ENCODE results near the gene SLC32A1. TPM values are rescaled to one million over a fixed set of nuclear protein-coding genes. Genes with fewer than 3 reads are reported as not detected.
A peak's percentile ranks its signal among the peaks of the same experiment; 100 is the strongest.

SLC32A1 gene
- total and polyA plus RNA-seq, 2 of the 13 experiments (the other 11 are each of a cell fraction or from before 2014, with no cell fraction given), result not detected

DNA sequence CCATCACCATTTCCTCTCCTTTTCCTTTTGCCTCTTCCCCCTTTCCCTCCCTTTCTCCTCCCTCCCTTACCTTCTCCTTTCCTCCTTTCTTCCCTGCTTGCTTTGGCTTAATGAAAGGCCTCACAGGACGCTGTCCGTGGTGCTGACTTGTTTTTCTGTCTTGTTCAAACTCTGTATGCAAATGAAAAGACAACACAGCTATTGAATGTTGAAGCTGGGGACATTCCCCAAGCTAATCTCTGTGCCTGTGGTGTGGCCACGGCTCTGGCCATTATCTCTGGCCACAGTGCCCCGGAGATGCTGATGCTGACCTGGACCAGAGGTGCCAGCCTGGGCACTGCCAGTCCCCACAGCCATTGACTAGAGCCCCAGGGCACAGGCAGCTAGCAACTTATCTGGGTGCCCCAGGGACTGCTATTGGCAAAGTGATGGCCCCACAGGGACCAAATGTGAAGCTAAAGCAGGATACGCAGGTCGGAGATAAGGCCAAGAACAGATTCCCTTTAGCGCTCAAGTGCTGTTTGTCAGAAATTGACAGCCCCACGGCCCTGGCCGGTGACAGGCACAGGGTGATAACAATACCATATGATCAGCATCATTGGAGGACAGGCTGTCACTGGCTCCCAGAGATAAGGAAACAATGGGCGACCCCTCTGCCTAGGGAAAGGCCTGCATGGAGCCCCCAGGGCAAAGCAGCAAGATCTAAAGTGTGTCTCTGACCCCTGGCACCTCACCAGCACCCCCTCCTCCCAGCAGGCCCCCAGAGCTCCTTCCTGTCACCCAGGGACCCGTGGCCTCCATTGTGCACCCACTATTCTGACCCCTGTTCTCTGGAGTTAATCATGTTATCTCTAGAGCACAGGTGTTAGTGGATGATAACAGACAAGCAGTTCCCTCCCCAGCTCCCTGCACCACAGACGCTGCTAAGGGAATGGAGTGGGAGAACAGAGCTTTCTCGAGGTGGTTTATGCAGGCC is 31.6 kb upstream of the SLC32A1 start (continued):
- TF ChIP-seq ZFYVE20 (CRISPR knock-in tag; IDR thresholded peaks at IDR 0.05; ENCODE audit: borderline replicate concordance, low read depth) (no peak), MBNL3 (CRISPR knock-in tag; conservative IDR thresholded peaks at IDR 0.05) (no peak), ZNF768 (CRISPR knock-in tag; IDR thresholded peaks at IDR 0.05) (peak; percentile 44; the same call in 1 of the 2 replicates), ZNF329 (CRISPR knock-in tag; IDR thresholded peaks at IDR 0.05; ENCODE audit: low read depth) (no peak), KDM3A (CRISPR knock-in tag; IDR thresholded peaks at IDR 0.05; ENCODE audit: low read depth) (no peak), ZNF720 (CRISPR knock-in tag; IDR thresholded peaks at IDR 0.05) (peak; percentile 86; the same call in 1 of the 2 replicates), ZNF234 (CRISPR knock-in tag; conservative IDR thresholded peaks at IDR 0.05) (no peak; the same call in 1 of the 2 replicates), ZNF589 (CRISPR knock-in tag; conservative IDR thresholded peaks at IDR 0.05) (peak; percentile 62; the same call in 1 of the 2 replicates), ZBTB7A (CRISPR knock-in tag; IDR thresholded peaks at IDR 0.05) (peak; percentile 43; the same call in 1 of the 2 replicates), MZF1 (CRISPR knock-in tag; IDR thresholded peaks at IDR 0.05; ENCODE audit: borderline replicate concordance) (no peak), ELF3 (CRISPR knock-in tag; IDR thresholded peaks at IDR 0.05) (peak; percentile 89), SMAD9 (CRISPR knock-in tag; IDR thresholded peaks at IDR 0.05) (0 out of 2 replicates have a peak, but pooled peaks have one; percentile 20), FOXO1 (CRISPR knock-in tag; IDR thresholded peaks at IDR 0.05) (peak; percentile 65), NBN (conservative IDR thresholded peaks at IDR 0.05) (no peak), GATA4 (IDR thresholded peaks at IDR 0.05; ENCODE audit: borderline replicate concordance, low read depth) (no peak)
- TF ChIP-seq, protein P1, sequence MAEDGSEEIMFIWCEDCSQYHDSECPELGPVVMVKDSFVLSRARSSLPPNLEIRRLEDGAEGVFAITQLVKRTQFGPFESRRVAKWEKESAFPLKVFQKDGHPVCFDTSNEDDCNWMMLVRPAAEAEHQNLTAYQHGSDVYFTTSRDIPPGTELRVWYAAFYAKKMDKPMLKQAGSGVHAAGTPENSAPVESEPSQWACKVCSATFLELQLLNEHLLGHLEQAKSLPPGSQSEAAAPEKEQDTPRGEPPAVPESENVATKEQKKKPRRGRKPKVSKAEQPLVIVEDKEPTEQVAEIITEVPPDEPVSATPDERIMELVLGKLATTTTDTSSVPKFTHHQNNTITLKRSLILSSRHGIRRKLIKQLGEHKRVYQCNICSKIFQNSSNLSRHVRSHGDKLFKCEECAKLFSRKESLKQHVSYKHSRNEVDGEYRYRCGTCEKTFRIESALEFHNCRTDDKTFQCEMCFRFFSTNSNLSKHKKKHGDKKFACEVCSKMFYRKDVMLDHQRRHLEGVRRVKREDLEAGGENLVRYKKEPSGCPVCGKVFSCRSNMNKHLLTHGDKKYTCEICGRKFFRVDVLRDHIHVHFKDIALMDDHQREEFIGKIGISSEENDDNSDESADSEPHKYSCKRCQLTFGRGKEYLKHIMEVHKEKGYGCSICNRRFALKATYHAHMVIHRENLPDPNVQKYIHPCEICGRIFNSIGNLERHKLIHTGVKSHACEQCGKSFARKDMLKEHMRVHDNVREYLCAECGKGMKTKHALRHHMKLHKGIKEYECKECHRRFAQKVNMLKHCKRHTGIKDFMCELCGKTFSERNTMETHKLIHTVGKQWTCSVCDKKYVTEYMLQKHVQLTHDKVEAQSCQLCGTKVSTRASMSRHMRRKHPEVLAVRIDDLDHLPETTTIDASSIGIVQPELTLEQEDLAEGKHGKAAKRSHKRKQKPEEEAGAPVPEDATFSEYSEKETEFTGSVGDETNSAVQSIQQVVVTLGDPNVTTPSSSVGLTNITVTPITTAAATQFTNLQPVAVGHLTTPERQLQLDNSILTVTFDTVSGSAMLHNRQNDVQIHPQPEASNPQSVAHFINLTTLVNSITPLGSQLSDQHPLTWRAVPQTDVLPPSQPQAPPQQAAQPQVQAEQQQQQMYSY (CRISPR knock-in tag; IDR thresholded peaks at IDR 0.05), result no peak
- TF ChIP-seq, protein P2, sequence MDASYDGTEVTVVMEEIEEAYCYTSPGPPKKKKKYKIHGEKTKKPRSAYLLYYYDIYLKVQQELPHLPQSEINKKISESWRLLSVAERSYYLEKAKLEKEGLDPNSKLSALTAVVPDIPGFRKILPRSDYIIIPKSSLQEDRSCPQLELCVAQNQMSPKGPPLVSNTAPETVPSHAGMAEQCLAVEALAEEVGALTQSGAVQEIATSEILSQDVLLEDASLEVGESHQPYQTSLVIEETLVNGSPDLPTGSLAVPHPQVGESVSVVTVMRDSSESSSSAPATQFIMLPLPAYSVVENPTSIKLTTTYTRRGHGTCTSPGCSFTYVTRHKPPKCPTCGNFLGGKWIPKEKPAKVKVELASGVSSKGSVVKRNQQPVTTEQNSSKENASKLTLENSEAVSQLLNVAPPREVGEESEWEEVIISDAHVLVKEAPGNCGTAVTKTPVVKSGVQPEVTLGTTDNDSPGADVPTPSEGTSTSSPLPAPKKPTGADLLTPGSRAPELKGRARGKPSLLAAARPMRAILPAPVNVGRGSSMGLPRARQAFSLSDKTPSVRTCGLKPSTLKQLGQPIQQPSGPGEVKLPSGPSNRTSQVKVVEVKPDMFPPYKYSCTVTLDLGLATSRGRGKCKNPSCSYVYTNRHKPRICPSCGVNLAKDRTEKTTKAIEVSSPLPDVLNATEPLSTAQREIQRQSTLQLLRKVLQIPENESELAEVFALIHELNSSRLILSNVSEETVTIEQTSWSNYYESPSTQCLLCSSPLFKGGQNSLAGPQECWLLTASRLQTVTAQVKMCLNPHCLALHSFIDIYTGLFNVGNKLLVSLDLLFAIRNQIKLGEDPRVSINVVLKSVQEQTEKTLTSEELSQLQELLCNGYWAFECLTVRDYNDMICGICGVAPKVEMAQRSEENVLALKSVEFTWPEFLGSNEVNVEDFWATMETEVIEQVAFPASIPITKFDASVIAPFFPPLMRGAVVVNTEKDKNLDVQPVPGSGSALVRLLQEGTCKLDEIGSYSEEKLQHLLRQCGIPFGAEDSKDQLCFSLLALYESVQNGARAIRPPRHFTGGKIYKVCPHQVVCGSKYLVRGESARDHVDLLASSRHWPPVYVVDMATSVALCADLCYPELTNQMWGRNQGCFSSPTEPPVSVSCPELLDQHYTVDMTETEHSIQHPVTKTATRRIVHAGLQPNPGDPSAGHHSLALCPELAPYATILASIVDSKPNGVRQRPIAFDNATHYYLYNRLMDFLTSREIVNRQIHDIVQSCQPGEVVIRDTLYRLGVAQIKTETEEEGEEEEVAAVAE (CRISPR knock-in tag; IDR thresholded peaks at IDR 0.05; ENCODE audit: borderline replicate concordance), result peak; percentile 96
- TF ChIP-seq, protein P3, sequence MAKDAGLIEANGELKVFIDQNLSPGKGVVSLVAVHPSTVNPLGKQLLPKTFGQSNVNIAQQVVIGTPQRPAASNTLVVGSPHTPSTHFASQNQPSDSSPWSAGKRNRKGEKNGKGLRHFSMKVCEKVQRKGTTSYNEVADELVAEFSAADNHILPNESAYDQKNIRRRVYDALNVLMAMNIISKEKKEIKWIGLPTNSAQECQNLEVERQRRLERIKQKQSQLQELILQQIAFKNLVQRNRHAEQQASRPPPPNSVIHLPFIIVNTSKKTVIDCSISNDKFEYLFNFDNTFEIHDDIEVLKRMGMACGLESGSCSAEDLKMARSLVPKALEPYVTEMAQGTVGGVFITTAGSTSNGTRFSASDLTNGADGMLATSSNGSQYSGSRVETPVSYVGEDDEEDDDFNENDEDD (CRISPR knock-in tag; IDR thresholded peaks at IDR 0.05; ENCODE audit: borderline replicate concordance), result peak; percentile 36; the same call in 1 of the 2 replicates
